HUES64 (cell line): ENCODE data around the gene GARIN5A.
A peak's percentile ranks its signal among the peaks of the same experiment; 100 is the strongest.

Experiments
- H3K27ac ChIP-seq: 2 replicates; pipeline ENCODE4 v1.7.0; 2013; ENCODE audit warnings: low read depth, low read length, inconsistent platforms
- H3K27me3 ChIP-seq: 2 replicates; pipeline ENCODE4 v1.6.1; 2013; ENCODE audit warnings: mild to moderate bottlenecking, low read length; ENCODE audit not compliant: insufficient read depth
- H3K36me3 ChIP-seq: 2 replicates; pipeline ENCODE4 v1.6.1; 2013; ENCODE audit warnings: mild to moderate bottlenecking, low read length; ENCODE audit not compliant: insufficient read depth
- H3K4me1 ChIP-seq: 2 replicates; pipeline ENCODE4 v1.6.1; 2013; ENCODE audit warnings: mild to moderate bottlenecking, low read length, moderate library complexity; ENCODE audit not compliant: insufficient read depth
- H3K4me3 ChIP-seq: 2 replicates; pipeline ENCODE4 v1.5.1; 2013; ENCODE audit warnings: mild to moderate bottlenecking, low read length, moderate library complexity
- H3K9ac ChIP-seq: 2 replicates; pipeline ENCODE4 v1.6.1; 2013; ENCODE audit warnings: mild to moderate bottlenecking, low read depth, low read length
- H3K9me3 ChIP-seq: 2 replicates; pipeline ENCODE4 v1.6.1; 2013; ENCODE audit warnings: low read depth, low read length; ENCODE audit not compliant: insufficient read depth
- WGBS: fragments of 150-250, 120-280 bp; methylation state at CpG from one replicate; pipeline ENCODE4 v1.1.7; 2013; ENCODE audit warnings: missing lambda C conversion rate; 5-methylcytosine and 5-hydroxymethylcytosine counted together

GARIN5A gene

GRCh38 chr19:50430888-50431342, 45.7 kb downstream of the GARIN5A start:
- no peak overlapping the region for H3K27ac ChIP-seq
- H3K27me3 ChIP-seq, result no peaks in the 10 kb centered on the region
- H3K4me3 ChIP-seq, result peak overlapping the region; percentile 69
- 35% methylated on average over 13 of the region's 13 CpGs for WGBS
- H3K9me3 ChIP-seq, result no peaks in the 10 kb centered on the region
- peaks cover 12% of the 10 kb centered on the region for H3K4me1 ChIP-seq
- no peaks in the 10 kb centered on the region for H3K36me3 ChIP-seq
- peak overlapping the region; percentile 38; the same call in 1 of the 2 replicates for H3K9ac ChIP-seq

- Histone ChIP-seq H3K27ac (no peak overlapping the region), H3K4me3 (no peak overlapping the region)
Measured at GRCh38 chr19:50428772-50429463, 47.7 kb downstream of the GARIN5A start.

GRCh38 chr19:50427997-50428425, 48.6 kb downstream of the GARIN5A start:
- no peaks in the 10 kb centered on the region for H3K27me3 ChIP-seq
- H3K4me1 ChIP-seq, result peaks cover 8% of the 10 kb centered on the region
- no peaks in the 10 kb centered on the region for H3K9me3 ChIP-seq
- no peak overlapping the region for H3K9ac ChIP-seq
- no peaks in the 10 kb centered on the region for H3K36me3 ChIP-seq
- no peak overlapping the region for H3K4me3 ChIP-seq
- no peak overlapping the region for H3K27ac ChIP-seq
- 89% methylated on average over 38 of the region's 38 CpGs for WGBS

More at GRCh38 chr19:50428772-50429463, 47.7 kb downstream of the GARIN5A start:
- Histone ChIP-seq H3K9me3 (no peaks in the 10 kb centered on the region), H3K36me3 (no peaks in the 10 kb centered on the region), H3K4me1 (peaks cover 9% of the 10 kb centered on the region), H3K9ac (no peak overlapping the region), H3K27me3 (no peaks in the 10 kb centered on the region)
- 89% methylated on average over 7 of the region's 7 CpGs for WGBS

- H3K4me1 ChIP-seq, result peaks cover 2% of the 10 kb centered on the region
- no peak overlapping the region for H3K9ac ChIP-seq
- no peaks in the 10 kb centered on the region for H3K36me3 ChIP-seq
- WGBS, result 95% methylated on average over 24 of the region's 26 CpGs
- no peaks in the 10 kb centered on the region for H3K9me3 ChIP-seq
- H3K4me3 ChIP-seq, result no peak overlapping the region
- no peaks in the 10 kb centered on the region for H3K27me3 ChIP-seq
- no peak overlapping the region for H3K27ac ChIP-seq
Measured at GRCh38 chr19:50427318-50427925, 49.2 kb downstream of the GARIN5A start.

- H3K36me3 ChIP-seq, result no peaks in the 10 kb centered on the region
- WGBS, result 68% methylated on average over 7 of the region's 7 CpGs
- H3K9ac ChIP-seq, result no peak overlapping the region
- peaks cover 3% of the 10 kb centered on the region; the same call in 1 of the 2 replicates for H3K9me3 ChIP-seq
- H3K4me1 ChIP-seq, result no peaks in the 10 kb centered on the region
- no peak overlapping the region for H3K4me3 ChIP-seq
- no peak overlapping the region for H3K27ac ChIP-seq
- H3K27me3 ChIP-seq, result no peaks in the 10 kb centered on the region
Measured at GRCh38 chr19:50425581-50425980, 51.1 kb downstream of the GARIN5A start.

GRCh38 chr19:50423279-50424113, 53.2 kb downstream of the GARIN5A start:
- Histone ChIP-seq H3K36me3 (no peaks in the 10 kb centered on the region), H3K4me1 (peaks cover 6% of the 10 kb centered on the region), H3K9ac (no peak overlapping the region), H3K27me3 (peaks cover 18% of the 10 kb centered on the region), H3K4me3 (no peak overlapping the region), H3K9me3 (peaks cover 3% of the 10 kb centered on the region; the same call in 1 of the 2 replicates), H3K27ac (no peak overlapping the region)
- 94% methylated on average over 22 of the region's 22 CpGs for WGBS

GRCh38 chr19:50422397-50423278, 54.0 kb downstream of the GARIN5A start:
- Histone ChIP-seq H3K4me1 (peaks cover 6% of the 10 kb centered on the region), H3K27ac (no peak overlapping the region), H3K9ac (no peak overlapping the region), H3K9me3 (peaks cover 3% of the 10 kb centered on the region; the same call in 1 of the 2 replicates), H3K36me3 (no peaks in the 10 kb centered on the region), H3K4me3 (no peak overlapping the region), H3K27me3 (peaks cover 24% of the 10 kb centered on the region)
- WGBS, result 93% methylated on average over 18 of the region's 18 CpGs

GRCh38 chr19:50420808-50421207, 55.8 kb downstream of the GARIN5A start:
- Histone ChIP-seq H3K4me1 (peaks cover 6% of the 10 kb centered on the region), H3K27ac (no peak overlapping the region), H3K27me3 (peaks cover 24% of the 10 kb centered on the region), H3K4me3 (no peak overlapping the region), H3K9me3 (peaks cover 3% of the 10 kb centered on the region; the same call in 1 of the 2 replicates), H3K36me3 (no peaks in the 10 kb centered on the region), H3K9ac (no peak overlapping the region)
- 69% methylated on average over 3 of the region's 3 CpGs for WGBS

- Histone ChIP-seq H3K27me3 (peaks cover 24% of the 10 kb centered on the region), H3K4me3 (peak overlapping the region; percentile 57), H3K4me1 (peaks cover 6% of the 10 kb centered on the region), H3K9ac (no peak overlapping the region), H3K9me3 (peaks cover 3% of the 10 kb centered on the region; the same call in 1 of the 2 replicates), H3K36me3 (no peaks in the 10 kb centered on the region), H3K27ac (no peak overlapping the region)
- 60% methylated on average over 2 of the region's 3 CpGs for WGBS
Measured at GRCh38 chr19:50420127-50420526, 56.5 kb downstream of the GARIN5A start.

- no peak overlapping the region for H3K9ac ChIP-seq
- H3K27me3 ChIP-seq, result peaks cover 24% of the 10 kb centered on the region
- H3K27ac ChIP-seq, result no peak overlapping the region
- 1% methylated on average over 6 of the region's 8 CpGs for WGBS
- no peaks in the 10 kb centered on the region for H3K36me3 ChIP-seq
- peaks cover 3% of the 10 kb centered on the region; the same call in 1 of the 2 replicates for H3K9me3 ChIP-seq
- H3K4me1 ChIP-seq, result peaks cover 6% of the 10 kb centered on the region
- H3K4me3 ChIP-seq, result peak overlapping the region; percentile 57
Measured at GRCh38 chr19:50419580-50420035, 57.0 kb downstream of the GARIN5A start.
